A549 (cell line): ENCODE data around the gene SGO2. TPM values are rescaled to one million over a fixed set of nuclear protein-coding genes. Genes with fewer than 3 reads are reported as not detected.

Experiments
- ATAC-seq, 2 experiments: fragments of 200-7000 bp in 1 of 2; fragments of >200 bp in 1 of 2; cut with Nextera tagmentation in 1 of 2; cut with Tn5 transposase in 1 of 2; 3 replicates each; pipeline versions ENCODE4 v1.8.0 to v1.9.1; 2018 to 2020; ENCODE audit warnings: mild to moderate bottlenecking in 1 of 2, moderate library complexity in 1 of 2
- CTCF ChIA-PET: fragments of 300-600 bp; sonication (Branson Sonifier 250); formaldehyde crosslinking; extraction: SDS; loops from one replicate; lab custom pipeline; 2021; ENCODE audit warnings: antibody characterized with exemption, inconsistent platforms; lab: Yijun Ruan, JAX
- POLR2A ChIA-PET: fragments of 350-600 bp; formaldehyde crosslinking; extraction: SDS; loops from one replicate; lab custom pipeline; 2021; ENCODE audit warnings: antibody characterized with exemption, inconsistent platforms; lab: Yijun Ruan, JAX
- DNase-seq, 2 experiments: peaks; one replicate each; pipeline versions ENCODE4 v3.0.0 to v3.0.0-alpha.2; 2011 to 2016; ENCODE audit warnings: low read depth in 1 of 2, low spot score in 1 of 2
- FAIRE-seq: peaks from 2 replicates; lab custom pipeline; 2011; peaks lifted over from hg19 to GRCh38; lab: Jason Lieb, UNC
- H3K27ac ChIP-seq, 2 experiments: fragments of >200 bp; sonication (Bioruptor Twin); formaldehyde crosslinking; 3 replicates each; pipeline ENCODE4 v1.5.1; 2016 to 2017
- H3K4me1 ChIP-seq: fragments of >200 bp; sonication (Bioruptor Twin); formaldehyde crosslinking; 3 replicates; pipeline ENCODE4 v1.6.1; 2016
- H3K4me2 ChIP-seq: fragments of >200 bp; sonication (Bioruptor Twin); formaldehyde crosslinking; 3 replicates; pipeline ENCODE4 v1.6.1; 2016
- H3K4me3 ChIP-seq: fragments of >200 bp; sonication (Bioruptor Twin); formaldehyde crosslinking; 3 replicates; pipeline ENCODE4 v1.5.1; 2016
- H3K9me3 ChIP-seq: fragments of >200 bp; sonication (Bioruptor Twin); formaldehyde crosslinking; 3 replicates; pipeline ENCODE4 v1.6.1; 2016
- BCL3 ChIP-seq: fragments of >200 bp; sonication (Bioruptor Twin); formaldehyde crosslinking; IDR thresholded peaks from 3 replicates; pipeline ENCODE4 v1.6.1; 2016
- CEBPB ChIP-seq, 2 experiments: fragments of >200 bp in 1 of 2; sonication (Bioruptor Twin) in 1 of 2; formaldehyde crosslinking in 1 of 2; IDR thresholded peaks; 2 replicates each; pipeline ENCODE4 v1.6.1; 2012 to 2016
- EHF ChIP-seq: fragments of 250-450 bp; sonication (Bioruptor Pico); IDR thresholded peaks from 2 replicates; pipeline ENCODE4 v1.5.0; 2020; ENCODE audit warnings: mild to moderate bottlenecking
- HOXA7 ChIP-seq: fragments of 250-450 bp; sonication (Bioruptor Pico); IDR thresholded peaks from 2 replicates; pipeline ENCODE4 v1.5.0; 2020; ENCODE audit warnings: mild to moderate bottlenecking, moderate library complexity
- HOXB13 ChIP-seq: fragments of 250-450 bp; sonication (Bioruptor Pico); IDR thresholded peaks from 2 replicates; pipeline ENCODE4 v1.5.0; 2020; ENCODE audit warnings: low read depth, mild to moderate bottlenecking, moderate library complexity
- JUN ChIP-seq, 2 experiments: fragments of >200 bp; sonication (Bioruptor Twin); formaldehyde crosslinking; IDR thresholded peaks; 2 replicates in 1 of 2; 3 replicates in 1 of 2; pipeline ENCODE4 v1.6.1; 2016 to 2017
- JUNB ChIP-seq: fragments of >200 bp; sonication (Bioruptor Twin); formaldehyde crosslinking; IDR thresholded peaks from 2 replicates; pipeline ENCODE4 v1.6.1; 2016
- KDM5A ChIP-seq: fragments of 200-600 bp; sonication (generic); IDR thresholded peaks from 2 replicates; pipeline ENCODE4 v1.6.1; 2016; ENCODE audit warnings: antibody characterized with exemption, mild to moderate bottlenecking
- MAZ ChIP-seq: fragments of 150-350 bp; IDR thresholded peaks from 2 replicates; pipeline ENCODE4 v1.6.1; 2014; ENCODE audit warnings: antibody characterized with exemption, low read depth, low read length, borderline replicate concordance
- NR3C1 ChIP-seq: fragments of >200 bp; sonication (Bioruptor Twin); formaldehyde crosslinking; IDR thresholded peaks from 3 replicates; pipeline ENCODE4 v1.6.1; 2017
- PBX3 ChIP-seq: IDR thresholded peaks from 2 replicates; pipeline ENCODE4 v1.6.1; 2012
- RAD21 ChIP-seq, 2 experiments: fragments of >200 bp in 1 of 2; sonication (Bioruptor Twin) in 1 of 2; formaldehyde crosslinking in 1 of 2; IDR thresholded peaks in 1 of 2; conservative IDR thresholded peaks in 1 of 2; 2 replicates in 1 of 2; 3 replicates in 1 of 2; pipeline ENCODE4 v1.6.1; 2012 to 2018; ENCODE audit warnings: inconsistent platforms in 1 of 2
- SMC3 ChIP-seq: fragments of >200 bp; sonication (Bioruptor Twin); formaldehyde crosslinking; IDR thresholded peaks from 3 replicates; pipeline ENCODE4 v1.6.1; 2018; ENCODE audit warnings: inconsistent platforms
- TFCP2L1 ChIP-seq: fragments of 250-450 bp; sonication (Bioruptor Pico); IDR thresholded peaks from 2 replicates; pipeline ENCODE4 v1.5.0; 2021; ENCODE audit warnings: mild to moderate bottlenecking
- ZFP36 ChIP-seq: fragments of 450-650 bp; IDR thresholded peaks from 2 replicates; pipeline ENCODE4 v1.6.1; 2014; ENCODE audit warnings: borderline replicate concordance; ENCODE audit not compliant: partially characterized antibody
- ZNF302 ChIP-seq: fragments of 250-450 bp; sonication (Bioruptor Pico); IDR thresholded peaks from 2 replicates; pipeline ENCODE4 v1.9.0; 2021; ENCODE audit warnings: inconsistent platforms, mild to moderate bottlenecking, moderate library complexity
- ZSCAN20 ChIP-seq: fragments of 250-450 bp; sonication (Bioruptor Pico); IDR thresholded peaks from 2 replicates; pipeline ENCODE4 v1.8.0; 2022; ENCODE audit warnings: mild to moderate bottlenecking, moderate library complexity
- WGBS: methylation state at CpG from one replicate; pipeline ENCODE4 v1.1.6; 2017; ENCODE audit errors: missing lambda C conversion rate; 5-methylcytosine and 5-hydroxymethylcytosine counted together
- polyA plus RNA-seq, 4 experiments: library from polyadenylated mRNA; depleted of rRNA in 3 of 4; stranded (reverse); fragments of >200 nt; fragmentation: RNase III in 1 of 4; extraction: RNeasy Plus Mini Kit Qiagen cat#74134 plus additional on column Dnase treatment in 1 of 4; gene quantifications; 2 replicates in 3 of 4; 3 replicates in 1 of 4; pipeline ENCODE4 v1.2.3, GENCODE V29; 2011 to 2017
- TF ChIP-seq, protein P1 (sequence below): fragments of >200 bp; sonication (Bioruptor Twin); formaldehyde crosslinking; IDR thresholded peaks from 2 replicates; pipeline ENCODE4 v1.6.1; 2016
- TF ChIP-seq, protein P2 (sequence below): fragments of >200 bp; sonication (Bioruptor Twin); formaldehyde crosslinking; IDR thresholded peaks from 3 replicates; pipeline ENCODE4 v1.5.1; 2016
- TF ChIP-seq, protein P3 (sequence below): fragments of 450-650 bp; IDR thresholded peaks from 2 replicates; pipeline ENCODE4 v1.6.1; 2014; ENCODE audit warnings: antibody characterized with exemption
- TF ChIP-seq, protein P4 (sequence below): fragments of 200-600 bp; sonication (generic); IDR thresholded peaks from 2 replicates; pipeline ENCODE4 v1.6.1; 2016; ENCODE audit warnings: antibody characterized with exemption, mild to moderate bottlenecking, moderate library complexity

The SGO2 gene
- polyA plus RNA-seq, 2 of the 4 experiments (the other 2 are of a cell fraction), result 14.4 to 26.2 TPM

- TF ChIP-seq HOXB13 (CRISPR knock-in tag) (no peak), ZNF302 (CRISPR knock-in tag) (no peak), TFCP2L1 (CRISPR knock-in tag) (no peak)
- TF ChIP-seq, protein P1, sequence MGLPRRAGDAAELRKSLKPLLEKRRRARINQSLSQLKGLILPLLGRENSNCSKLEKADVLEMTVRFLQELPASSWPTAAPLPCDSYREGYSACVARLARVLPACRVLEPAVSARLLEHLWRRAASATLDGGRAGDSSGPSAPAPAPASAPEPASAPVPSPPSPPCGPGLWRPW, result no peak
Observed at GRCh38 chr2:200482194-200482593, 43.8 kb upstream of the SGO2 start (continued).

GRCh38 chr2:200483729-200484198 lies 42.2 kb upstream of the SGO2 start:
- peaks cover 61% of the 10 kb centered on the region for H3K4me1 ChIP-seq
- TF ChIP-seq ZSCAN20 (CRISPR knock-in tag) (no peak), SMC3 (peak; percentile 73), RAD21 (conservative IDR thresholded peaks at IDR 0.05 in 1 of 2, IDR thresholded peaks at IDR 0.05 in 1 of 2) (peak; percentile 64 to 67), CEBPB (IDR thresholded peaks at IDR 0.05) (peak in 1 of 2 experiments; percentile 58; a peak in 2 of 4 replicates)
- TF ChIP-seq, protein P2, sequence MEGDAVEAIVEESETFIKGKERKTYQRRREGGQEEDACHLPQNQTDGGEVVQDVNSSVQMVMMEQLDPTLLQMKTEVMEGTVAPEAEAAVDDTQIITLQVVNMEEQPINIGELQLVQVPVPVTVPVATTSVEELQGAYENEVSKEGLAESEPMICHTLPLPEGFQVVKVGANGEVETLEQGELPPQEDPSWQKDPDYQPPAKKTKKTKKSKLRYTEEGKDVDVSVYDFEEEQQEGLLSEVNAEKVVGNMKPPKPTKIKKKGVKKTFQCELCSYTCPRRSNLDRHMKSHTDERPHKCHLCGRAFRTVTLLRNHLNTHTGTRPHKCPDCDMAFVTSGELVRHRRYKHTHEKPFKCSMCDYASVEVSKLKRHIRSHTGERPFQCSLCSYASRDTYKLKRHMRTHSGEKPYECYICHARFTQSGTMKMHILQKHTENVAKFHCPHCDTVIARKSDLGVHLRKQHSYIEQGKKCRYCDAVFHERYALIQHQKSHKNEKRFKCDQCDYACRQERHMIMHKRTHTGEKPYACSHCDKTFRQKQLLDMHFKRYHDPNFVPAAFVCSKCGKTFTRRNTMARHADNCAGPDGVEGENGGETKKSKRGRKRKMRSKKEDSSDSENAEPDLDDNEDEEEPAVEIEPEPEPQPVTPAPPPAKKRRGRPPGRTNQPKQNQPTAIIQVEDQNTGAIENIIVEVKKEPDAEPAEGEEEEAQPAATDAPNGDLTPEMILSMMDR, result peak; percentile 67
- TF ChIP-seq, all 56 proteins: peak for 4
- ChIA-PET CTCF (interaction anchor here (0.6 to 8.5 kb wide), 15 partner anchors 10 to 509 kb away, joined by 3 to 85 read pairs (median 8); partner anchors contain the start of gene KCTD18), POLR2A (interaction anchor here (0.8 to 1.4 kb wide), 3 partner anchors 26 to 219 kb away, joined by 3 to 11 read pairs (median 3); partner anchors contain the start of gene KCTD18)
- Histone ChIP-seq H3K27ac (peak overlapping the region in 1 of 2 experiments; percentile 70; a peak in 3 of 6 replicates), H3K4me3 (no peak overlapping the region), H3K4me2 (peak overlapping the region; percentile 21; the same call in 2 of the 3 replicates), H3K9me3 (no peaks in the 10 kb centered on the region)
- no peak for FAIRE-seq
- WGBS, result 10% methylated on average over 4 of the region's 4 CpGs
- ATAC-seq, result peak; percentile 79
- DNase-seq, result peak; percentile 29 to 71

- ChIA-PET CTCF (interaction anchor here (0.7 to 8.5 kb wide), 8 partner anchors 12 to 510 kb away, joined by 3 to 85 read pairs (median 30); partner anchors contain the start of gene KCTD18), POLR2A (interaction anchor here (1.2 kb wide), 1 partner anchor 218 kb away, joined by 3 read pairs; no protein-coding TSS in a partner anchor)
- no peak for DNase-seq
- Histone ChIP-seq H3K9me3 (no peaks in the 10 kb centered on the region), H3K27ac (peak overlapping the region in 1 of 2 experiments; percentile 53; a peak in 3 of 6 replicates), H3K4me1 (peaks cover 49% of the 10 kb centered on the region), H3K4me3 (no peak overlapping the region), H3K4me2 (no peak overlapping the region)
- WGBS, result 69% methylated on average over 3 of the region's 3 CpGs
- no peak for FAIRE-seq
- no peak for ATAC-seq
- TF ChIP-seq EHF (CRISPR knock-in tag), result no peak
- TF ChIP-seq ZSCAN20 (CRISPR knock-in tag), result no peak
- no peak for TF ChIP-seq BCL3
- TF ChIP-seq KDM5A, result no peak
Observed at GRCh38 chr2:200484934-200485333, 41.1 kb upstream of the SGO2 start.

DNA sequence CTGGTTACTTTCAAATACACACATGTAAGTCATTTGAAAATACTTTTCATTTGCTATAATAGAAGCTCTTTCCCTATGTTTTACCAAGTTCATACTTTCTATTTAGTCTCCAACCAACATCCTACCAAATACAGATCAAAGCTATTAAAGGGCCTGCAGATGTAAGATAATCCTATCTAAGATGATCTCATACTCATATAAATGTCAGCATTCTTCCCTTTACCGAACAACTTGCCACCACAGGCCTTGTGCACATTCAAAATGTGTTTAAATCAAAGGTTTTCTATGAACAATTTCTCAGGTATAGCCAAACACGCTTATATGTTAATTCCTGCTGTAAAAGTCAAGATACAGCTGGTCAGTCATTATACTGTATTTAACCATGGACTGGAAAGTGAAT lies 39.5 kb upstream of the SGO2 start:
- Histone ChIP-seq H3K4me2 (no peak overlapping the region), H3K4me1 (peaks cover 34% of the 10 kb centered on the region), H3K27ac (no peak overlapping the region), H3K4me3 (no peak overlapping the region), H3K9me3 (0 out of 3 replicates have a peak, but pooled peaks cover 2% of the 10 kb centered on the region)
- POLR2A ChIA-PET, result no interaction called here
- DNase-seq (no peak), FAIRE-seq (no peak), ATAC-seq (no peak)
- CTCF ChIA-PET, result interaction anchor here (0.8 to 8.5 kb wide), 7 partner anchors 14 to 513 kb away, joined by 3 to 85 read pairs (median 7); partner anchors contain the start of gene KCTD18
- 60% methylated on average over 2 of the region's 2 CpGs for WGBS
- TF ChIP-seq PBX3 (no peak), CEBPB (IDR thresholded peaks at IDR 0.05) (no peak), ZNF302 (CRISPR knock-in tag) (no peak), MAZ (no peak), HOXA7 (CRISPR knock-in tag) (no peak), JUNB (no peak), ZFP36 (no peak), JUN (IDR thresholded peaks at IDR 0.05) (no peak), NR3C1 (no peak)
- TF ChIP-seq, protein P3, sequence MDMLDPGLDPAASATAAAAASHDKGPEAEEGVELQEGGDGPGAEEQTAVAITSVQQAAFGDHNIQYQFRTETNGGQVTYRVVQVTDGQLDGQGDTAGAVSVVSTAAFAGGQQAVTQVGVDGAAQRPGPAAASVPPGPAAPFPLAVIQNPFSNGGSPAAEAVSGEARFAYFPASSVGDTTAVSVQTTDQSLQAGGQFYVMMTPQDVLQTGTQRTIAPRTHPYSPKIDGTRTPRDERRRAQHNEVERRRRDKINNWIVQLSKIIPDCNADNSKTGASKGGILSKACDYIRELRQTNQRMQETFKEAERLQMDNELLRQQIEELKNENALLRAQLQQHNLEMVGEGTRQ, result no peak
- TF ChIP-seq, protein P4, sequence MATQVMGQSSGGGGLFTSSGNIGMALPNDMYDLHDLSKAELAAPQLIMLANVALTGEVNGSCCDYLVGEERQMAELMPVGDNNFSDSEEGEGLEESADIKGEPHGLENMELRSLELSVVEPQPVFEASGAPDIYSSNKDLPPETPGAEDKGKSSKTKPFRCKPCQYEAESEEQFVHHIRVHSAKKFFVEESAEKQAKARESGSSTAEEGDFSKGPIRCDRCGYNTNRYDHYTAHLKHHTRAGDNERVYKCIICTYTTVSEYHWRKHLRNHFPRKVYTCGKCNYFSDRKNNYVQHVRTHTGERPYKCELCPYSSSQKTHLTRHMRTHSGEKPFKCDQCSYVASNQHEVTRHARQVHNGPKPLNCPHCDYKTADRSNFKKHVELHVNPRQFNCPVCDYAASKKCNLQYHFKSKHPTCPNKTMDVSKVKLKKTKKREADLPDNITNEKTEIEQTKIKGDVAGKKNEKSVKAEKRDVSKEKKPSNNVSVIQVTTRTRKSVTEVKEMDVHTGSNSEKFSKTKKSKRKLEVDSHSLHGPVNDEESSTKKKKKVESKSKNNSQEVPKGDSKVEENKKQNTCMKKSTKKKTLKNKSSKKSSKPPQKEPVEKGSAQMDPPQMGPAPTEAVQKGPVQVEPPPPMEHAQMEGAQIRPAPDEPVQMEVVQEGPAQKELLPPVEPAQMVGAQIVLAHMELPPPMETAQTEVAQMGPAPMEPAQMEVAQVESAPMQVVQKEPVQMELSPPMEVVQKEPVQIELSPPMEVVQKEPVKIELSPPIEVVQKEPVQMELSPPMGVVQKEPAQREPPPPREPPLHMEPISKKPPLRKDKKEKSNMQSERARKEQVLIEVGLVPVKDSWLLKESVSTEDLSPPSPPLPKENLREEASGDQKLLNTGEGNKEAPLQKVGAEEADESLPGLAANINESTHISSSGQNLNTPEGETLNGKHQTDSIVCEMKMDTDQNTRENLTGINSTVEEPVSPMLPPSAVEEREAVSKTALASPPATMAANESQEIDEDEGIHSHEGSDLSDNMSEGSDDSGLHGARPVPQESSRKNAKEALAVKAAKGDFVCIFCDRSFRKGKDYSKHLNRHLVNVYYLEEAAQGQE, result no peak
